Skeletal muscle tissue (tissue), 4 donors: ENCODE measurements around the gene MCAM. TPM values are rescaled to one million over a fixed set of nuclear protein-coding genes. Genes with fewer than 3 reads are reported as not detected.
A peak's percentile ranks its signal among the peaks of the same experiment; 100 is the strongest.

Experiments
- H3K27ac ChIP-seq: one replicate; pipeline ENCODE4 v1.7.0; 2013; ENCODE audit warnings: mild to moderate bottlenecking, low read depth, low read length, inconsistent platforms
- H3K27me3 ChIP-seq, 3 donors: one replicate each; pipeline ENCODE4 v1.7.0; 2013; ENCODE audit warnings: low read length in 3 of 3; ENCODE audit not compliant: control insufficient read depth in 3 of 3, insufficient read depth in 3 of 3
- H3K36me3 ChIP-seq, 3 donors: one replicate each; pipeline ENCODE4 v1.7.0; 2013; ENCODE audit warnings: low read length in 3 of 3; ENCODE audit not compliant: control insufficient read depth in 3 of 3, insufficient read depth in 3 of 3
- H3K4me1 ChIP-seq, 3 donors: one replicate each; pipeline ENCODE4 v1.7.0; 2013; ENCODE audit warnings: low read length in 3 of 3, mild to moderate bottlenecking in 3 of 3; ENCODE audit not compliant: control insufficient read depth in 3 of 3, insufficient read depth in 3 of 3
- H3K4me3 ChIP-seq, 3 donors: one replicate each; pipeline ENCODE4 v1.7.0; 2013; ENCODE audit warnings: low read length in 3 of 3
- H3K9ac ChIP-seq, 3 donors: one replicate each; pipeline ENCODE4 v1.7.0; 2013; ENCODE audit warnings: low read length in 3 of 3, mild to moderate bottlenecking in 3 of 3, moderate library complexity in 2 of 3, low read depth in 1 of 3
- H3K9me3 ChIP-seq, 3 donors: one replicate each; pipeline ENCODE4 v1.7.0; 2013; ENCODE audit warnings: low read length in 3 of 3; ENCODE audit not compliant: control insufficient read depth in 3 of 3
- total RNA-seq: library from RNA; depleted of rRNA; stranded (reverse); fragments of >200 nt; gene quantifications from one replicate; pipeline ENCODE4 v1.2.3, GENCODE V29; 2014
- donor health status: Osteomylitis.

MCAM gene
- total RNA-seq, 1 donor from 2014 or later: 120 TPM

GRCh38 chr11:119309953-119310681, 6.8 kb downstream of the MCAM start:
- Histone ChIP-seq H3K27ac (no peak overlapping the region), H3K27me3 (no peaks in the 10 kb centered on the region), H3K4me1 (peaks cover 21 to 29% (median 23%) of the 10 kb centered on the region in 3 donors), H3K4me3 (no peak overlapping the region), H3K9me3 (no peaks in the 10 kb centered on the region), H3K36me3 (peaks cover 10 to 31% (median 26%) of the 10 kb centered on the region in 3 donors), H3K9ac (peak overlapping the region in 1 of 3 donors; percentile 25)

- peak overlapping the region in 2 of 3 donors; percentile 10 to 25 for H3K9ac ChIP-seq
- H3K27ac ChIP-seq: no peak overlapping the region
- no peak overlapping the region for H3K4me3 ChIP-seq
- H3K9me3 ChIP-seq: no peaks in the 10 kb centered on the region
- peaks cover 10 to 30% (median 23%) of the 10 kb centered on the region in 3 donors for H3K36me3 ChIP-seq
- peaks cover 18 to 33% (median 23%) of the 10 kb centered on the region in 3 donors for H3K4me1 ChIP-seq
- no peaks in the 10 kb centered on the region for H3K27me3 ChIP-seq
Observed at GRCh38 chr11:119309411-119309810, 7.5 kb downstream of the MCAM start.

GRCh38 chr11:119307974-119308373, 9.0 kb downstream of the MCAM start:
- Histone ChIP-seq H3K27me3 (no peaks in the 10 kb centered on the region), H3K27ac (no peak overlapping the region), H3K36me3 (peaks cover 10 to 28% (median 22%) of the 10 kb centered on the region in 3 donors), H3K4me3 (no peak overlapping the region), H3K9me3 (no peaks in the 10 kb centered on the region), H3K9ac (no peak overlapping the region), H3K4me1 (peaks cover 18 to 46% (median 34%) of the 10 kb centered on the region in 3 donors)

- H3K9ac ChIP-seq: peak overlapping the region in 2 of 3 donors; percentile 22 to 60
- peaks cover 10 to 24% (median 18%) of the 10 kb centered on the region in 3 donors for H3K36me3 ChIP-seq
- H3K4me1 ChIP-seq: peaks cover 18 to 47% (median 40%) of the 10 kb centered on the region in 3 donors
- no peaks in the 10 kb centered on the region for H3K9me3 ChIP-seq
- peak overlapping the region; percentile 23 for H3K27ac ChIP-seq
- no peak overlapping the region for H3K4me3 ChIP-seq
- H3K27me3 ChIP-seq: no peaks in the 10 kb centered on the region
Observed at GRCh38 chr11:119307219-119307618, 9.7 kb downstream of the MCAM start.

GRCh38 chr11:119306373-119306890, 10.5 kb downstream of the MCAM start:
- H3K4me1 ChIP-seq: peaks cover 24 to 53% (median 45%) of the 10 kb centered on the region in 3 donors
- no peaks in the 10 kb centered on the region for H3K27me3 ChIP-seq
- peaks cover 10 to 23% (median 17%) of the 10 kb centered on the region in 3 donors for H3K36me3 ChIP-seq
- H3K9ac ChIP-seq: peak overlapping the region in 2 of 3 donors; percentile 1 to 60
- H3K4me3 ChIP-seq: no peak overlapping the region
- peak overlapping the region; percentile 38 for H3K27ac ChIP-seq
- H3K9me3 ChIP-seq: no peaks in the 10 kb centered on the region

GRCh38 chr11:119305556-119306372, 11.2 kb downstream of the MCAM start:
- H3K36me3 ChIP-seq: peaks cover 4 to 20% (median 10%) of the 10 kb centered on the region in 3 donors
- peak overlapping the region in 2 of 3 donors; percentile 1 to 60 for H3K9ac ChIP-seq
- peak overlapping the region in 1 of 3 donors; percentile 7 for H3K4me3 ChIP-seq
- no peaks in the 10 kb centered on the region for H3K27me3 ChIP-seq
- no peaks in the 10 kb centered on the region for H3K9me3 ChIP-seq
- peak overlapping the region; percentile 38 for H3K27ac ChIP-seq
- H3K4me1 ChIP-seq: peaks cover 30 to 60% (median 49%) of the 10 kb centered on the region in 3 donors

- H3K27ac ChIP-seq: peak overlapping the region; percentile 81
- H3K36me3 ChIP-seq: peaks cover 2 to 27% (median 3%) of the 10 kb centered on the region in 3 donors
Observed at GRCh38 chr11:119303227-119303718, 13.7 kb downstream of the MCAM start.

GRCh38 chr11:119300198-119300964, 16.5 kb downstream of the MCAM start:
- H3K27ac ChIP-seq: peak overlapping the region; percentile 81
- H3K36me3 ChIP-seq: peaks cover 0 to 25% (median 0%) of the 10 kb centered on the region in 3 donors
- no peaks in the 10 kb centered on the region for H3K9me3 ChIP-seq
- H3K9ac ChIP-seq: no peak overlapping the region
- H3K4me1 ChIP-seq: peaks cover 44 to 82% (median 64%) of the 10 kb centered on the region in 3 donors
- no peaks in the 10 kb centered on the region for H3K27me3 ChIP-seq
- peak overlapping the region in 1 of 3 donors; percentile 38 for H3K4me3 ChIP-seq

More at GRCh38 chr11:119303227-119303718, 13.7 kb downstream of the MCAM start:
- peaks cover 53 to 83% (median 69%) of the 10 kb centered on the region in 3 donors for H3K4me1 ChIP-seq
- H3K4me3 ChIP-seq: no peak overlapping the region
- H3K9me3 ChIP-seq: no peaks in the 10 kb centered on the region
- peak overlapping the region in 1 of 3 donors; percentile 2 for H3K9ac ChIP-seq
- no peaks in the 10 kb centered on the region for H3K27me3 ChIP-seq

- H3K4me1 ChIP-seq: peaks cover 41 to 73% (median 61%) of the 10 kb centered on the region in 3 donors
- H3K27ac ChIP-seq: peak overlapping the region; percentile 81
- no peaks in the 10 kb centered on the region for H3K27me3 ChIP-seq
Observed at GRCh38 chr11:119299416-119299815, 17.5 kb downstream of the MCAM start.

More at GRCh38 chr11:119299416-119299815, 17.5 kb downstream of the MCAM start:
- Histone ChIP-seq H3K9me3 (no peaks in the 10 kb centered on the region), H3K9ac (no peak overlapping the region), H3K4me3 (peak overlapping the region in 2 of 3 donors; percentile 30 to 38), H3K36me3 (peaks cover 0 to 25% (median 0%) of the 10 kb centered on the region in 3 donors)
